HUDEP-2 (cell line): ENCODE data around the gene COA3.

ENCODE experiments used
- DNase-seq, 76 experiments: peaks; one replicate each; lab custom pipeline; 2025; ENCODE audit not compliant: unreplicated experiment in 76 of 76; lab: John Stamatoyannopoulos, UW

The COA3 gene

GRCh38 chr17:42798383-42799380, at the start of gene COA3, which contains the start of gene CNTD1:
Gene COA3 (minus strand): TSS chr17:42798704. CDS start chr17:42798681, 23 bp downstream.
Gene CNTD1 (plus strand): TSS chr17:42798861. CDS start chr17:42799068, 207 bp downstream.
- DNase-seq, result peak in 73 of 76 experiments; percentile 20 to 90 (median 71)

GRCh38 chr17:42848093-42848492, 49.6 kb upstream of the COA3 start:
- no peak for DNase-seq

GRCh38 chr17:42846594-42847280, 48.2 kb upstream of the COA3 start:
- DNase-seq, result no peak

GRCh38 chr17:42845918-42846593, 47.6 kb upstream of the COA3 start:
- no peak for DNase-seq

- DNase-seq, result no peak
Measured at GRCh38 chr17:42845556-42845917, 47.0 kb upstream of the COA3 start.

GRCh38 chr17:42844761-42845555, 46.5 kb upstream of the COA3 start:
- no peak for DNase-seq

GRCh38 chr17:42844271-42844670, 45.8 kb upstream of the COA3 start, which contains the start of gene AOC2:
Gene AOC2 (plus strand): TSS chr17:42844580. CDS start chr17:42844627, 47 bp downstream.
- DNase-seq, result no peak

GRCh38 chr17:42843358-42843934, 44.9 kb upstream of the COA3 start:
- DNase-seq, result peak in 15 of 76 experiments; percentile 4 to 42 (median 16)

GRCh38 chr17:42841975-42842685, 43.6 kb upstream of the COA3 start:
- DNase-seq, result no peak

GRCh38 chr17:42835732-42836131, 37.2 kb upstream of the COA3 start:
- DNase-seq, result no peak

- peak in 1 of 76 experiments; percentile 34 for DNase-seq
Measured at GRCh38 chr17:42833767-42834422, 35.4 kb upstream of the COA3 start.

GRCh38 chr17:42832934-42833766, 34.6 kb upstream of the COA3 start, which contains the start of gene PSME3:
Gene PSME3 (plus strand): TSS chr17:42833397. CDS start chr17:42833632, 235 bp downstream.
- DNase-seq, result peak in 74 of 76 experiments; percentile 36 to 97 (median 80)

GRCh38 chr17:42832213-42832933, 33.9 kb upstream of the COA3 start:
- DNase-seq, result peak in 1 of 76 experiments; percentile 34

- DNase-seq, result no peak
Measured at GRCh38 chr17:42830971-42831370, 32.5 kb upstream of the COA3 start.

- no peak for DNase-seq
Measured at GRCh38 chr17:42827472-42827871, 29.0 kb upstream of the COA3 start.

- no peak for DNase-seq
Measured at GRCh38 chr17:42821176-42821575, 22.7 kb upstream of the COA3 start.
